Psoas muscle (tissue), 8 donors: ENCODE data around the gene TANC1. TPM values are rescaled to one million over a fixed set of nuclear protein-coding genes. Genes with fewer than 3 reads are reported as not detected.

Source experiments
- ATAC-seq, 4 donors: fragments of 200-7000 bp; cut with Tn5 transposase; one replicate each; pipeline ENCODE4 v1.9.1; 2020; ENCODE audit warnings: moderate library complexity in 3 of 4, mild to moderate bottlenecking in 2 of 4
- DNase-seq, 2 donors: peaks; one replicate each; pipeline ENCODE4 v3.0.0-alpha.2; 2020
- H3K27ac ChIP-seq: fragments of 200-600 bp; one replicate; pipeline ENCODE4 v1.8.0; 2022
- H3K27me3 ChIP-seq, 3 donors: fragments of 200-600 bp in 1 of 3; one replicate each; pipeline versions ENCODE4 v1.6.1 to v1.8.0; 2013 to 2022; ENCODE audit warnings: low read length in 2 of 3, mild to moderate bottlenecking in 2 of 3, moderate library complexity in 1 of 3; ENCODE audit not compliant: insufficient read depth in 3 of 3
- H3K36me3 ChIP-seq, 2 donors: fragments of 200-600 bp in 1 of 2; one replicate each; pipeline versions ENCODE4 v1.6.1 to v1.8.0; 2013 to 2022; ENCODE audit warnings: low read depth in 1 of 2, mild to moderate bottlenecking in 1 of 2, moderate library complexity in 1 of 2; ENCODE audit not compliant: insufficient read depth in 1 of 2
- H3K4me1 ChIP-seq: fragments of 200-600 bp; one replicate; pipeline ENCODE4 v1.8.0; 2022
- H3K4me3 ChIP-seq: fragments of 200-600 bp; one replicate; pipeline ENCODE4 v1.8.0; 2022; ENCODE audit warnings: mild to moderate bottlenecking
- H3K9me3 ChIP-seq: fragments of 200-600 bp; one replicate; pipeline ENCODE4 v1.8.0; 2022
- CTCF ChIP-seq: fragments of 200-600 bp; IDR thresholded peaks from one replicate; pipeline ENCODE4 v1.8.0; 2022; ENCODE audit warnings: antibody characterized with exemption
- WGBS, 3 donors: extraction: QIAGEN DNeasy Blood & Tissue Kit; methylation state at CpG; one replicate each; pipeline versions ENCODE4 v1.1.6 to v1.1.7; 2013; 5-methylcytosine and 5-hydroxymethylcytosine counted together
- intact Hi-C, 2 donors: fragments of 100-400 bp; cut with DNase I; formaldehyde crosslinking; loops; one replicate each; pipeline versions ENCODE4 v1.11.0 to v1.14.2; 2022
- polyA plus RNA-seq, 3 donors: library from polyadenylated mRNA; stranded (reverse); fragments of 200-250 nt; gene quantifications; one replicate each; pipeline ENCODE4 v1.2.3, GENCODE V29; 2013
- total RNA-seq, 4 donors: library from RNA; stranded (reverse); fragmentation: NEBNext Ultra II Directional in 2 of 4; extraction: Animal tissue kit (Norgen Biotek cat#: 25700) in 2 of 4; gene quantifications; one replicate each; pipeline versions ENCODE4 v1.2.1 to v1.2.4, GENCODE V29; 2021 to 2023
- donor health status: healthy with polysubstance abuse.
- donor health status: DM: no; HTN: no; CAD: no; lungs with moderate emphysema.
- donor health status: Bipolar disorder and iron deficiency.
- donor health status: healthy.
- donor health status: DM: yes; HTN: yes; CAD: no.
- donor health status: DM: no; HTN: no; CAD: no.
- donor health status: DM: no; HTN: no; CAD: no.
- donor health status: DM: yes; HTN: yes; CAD: no.

Gene TANC1
- total and polyA plus RNA-seq, 7 donors = 1.9 to 7.5 (median 3.2) TPM

GRCh38 chr2:159086342-159086741, 117.9 kb downstream of the TANC1 start:
- H3K36me3 ChIP-seq = no peaks in the 10 kb centered on the region
- no peak for TF ChIP-seq CTCF
- H3K4me1 ChIP-seq = peaks cover 19% of the 10 kb centered on the region
- ATAC-seq = no peak
- DNase-seq = peak in 1 of 2 donors; percentile 20
- no peaks in the 10 kb centered on the region for H3K27me3 ChIP-seq
- H3K4me3 ChIP-seq = no peak overlapping the region
- H3K27ac ChIP-seq = no peak overlapping the region
- no peaks in the 10 kb centered on the region for H3K9me3 ChIP-seq
- intact Hi-C loops = loop anchor here in 1 of 2 donors (5.0 kb wide), 1 partner anchor 54 kb away; no protein-coding TSS in a partner anchor
- 11 to 36% (median 14%) methylated on average over 1 of the region's 1 CpG for WGBS, 3 donors

GRCh38 chr2:159086826-159087225, 118.4 kb downstream of the TANC1 start:
- Histone ChIP-seq H3K9me3 (no peaks in the 10 kb centered on the region), H3K4me1 (peaks cover 19% of the 10 kb centered on the region), H3K27ac (no peak overlapping the region), H3K36me3 (no peaks in the 10 kb centered on the region), H3K4me3 (no peak overlapping the region), H3K27me3 (no peaks in the 10 kb centered on the region)
- no peak for TF ChIP-seq CTCF
- ATAC-seq (no peak), DNase-seq (no peak)
- intact Hi-C loops = loop anchor here in 1 of 2 donors (5.0 kb wide), 1 partner anchor 55 kb away; no protein-coding TSS in a partner anchor
- WGBS, 3 donors = 61 to 71% (median 61%) methylated on average over 4 of the region's 4 CpGs

GRCh38 chr2:159088906-159089305, 120.5 kb downstream of the TANC1 start:
- Histone ChIP-seq H3K36me3 (no peaks in the 10 kb centered on the region), H3K27me3 (no peaks in the 10 kb centered on the region), H3K4me3 (no peak overlapping the region), H3K9me3 (no peaks in the 10 kb centered on the region), H3K27ac (no peak overlapping the region), H3K4me1 (peaks cover 23% of the 10 kb centered on the region)
- TF ChIP-seq CTCF = no peak
- WGBS, 3 donors = 48 to 63% (median 62%) methylated on average over 1 of the region's 1 CpG
- intact Hi-C loops = loop anchor here in 1 of 2 donors (5.0 kb wide), 1 partner anchor 57 kb away; no protein-coding TSS in a partner anchor
- DNase-seq (no peak), ATAC-seq (no peak)

GRCh38 chr2:159089543-159089942, 121.1 kb downstream of the TANC1 start:
- no peaks in the 10 kb centered on the region for H3K9me3 ChIP-seq
- no peak overlapping the region for H3K4me3 ChIP-seq
- no peaks in the 10 kb centered on the region for H3K36me3 ChIP-seq
- H3K4me1 ChIP-seq = peaks cover 23% of the 10 kb centered on the region
- peak; percentile 42 to 73 (median 58) for ATAC-seq
- DNase-seq = no peak
- 22 to 33% (median 22%) methylated on average over 3 of the region's 3 CpGs for WGBS, 3 donors
- no peak for TF ChIP-seq CTCF
- H3K27ac ChIP-seq = no peak overlapping the region
- intact Hi-C loops = loop anchor here in 1 of 2 donors (5.0 kb wide), 1 partner anchor 57 kb away; no protein-coding TSS in a partner anchor
- H3K27me3 ChIP-seq = no peaks in the 10 kb centered on the region
